HepG2 (cell line): Measurements from ENCODE around the gene SUSD3.

ENCODE experiments used
- CAMTA2 ChIP-seq: sonication (generic); formaldehyde crosslinking; IDR thresholded peaks from 2 replicates; pipeline ENCODE4 v1.4.0; 2020; ENCODE audit warnings: mild to moderate bottlenecking, missing genetic modification reagents, borderline replicate concordance
- EP300 ChIP-seq, 3 experiments: sonication (generic) in 1 of 3; formaldehyde crosslinking in 1 of 3; IDR thresholded peaks; 2 replicates each; pipeline versions ENCODE4 v1.5.1 to v1.6.1; 2011 to 2020; ENCODE audit warnings: low read depth in 2 of 3, low read length in 2 of 3, borderline replicate concordance in 1 of 3, improper control_type of control experiment in 1 of 3, mild to moderate bottlenecking in 1 of 3, missing genetic modification reagents in 1 of 3, moderate library complexity in 1 of 3
- EZH2 ChIP-seq: conservative IDR thresholded peaks from 2 replicates; pipeline ENCODE4 v1.6.1; 2012; ENCODE audit warnings: mild to moderate bottlenecking, low read depth, low read length, moderate library complexity
- NFE2 ChIP-seq: sonication (generic); formaldehyde crosslinking; IDR thresholded peaks from 2 replicates; pipeline ENCODE4 v1.4.0; 2020; ENCODE audit warnings: missing genetic modification reagents
- NR2C2 ChIP-seq: sonication (generic); formaldehyde crosslinking; IDR thresholded peaks from 2 replicates; pipeline ENCODE4 v1.4.0; 2020; ENCODE audit warnings: missing genetic modification reagents, mild to moderate bottlenecking, moderate library complexity, borderline replicate concordance
- SMAD1 ChIP-seq: sonication (generic); formaldehyde crosslinking; IDR thresholded peaks from 2 replicates; pipeline ENCODE4 v1.4.0; 2020; ENCODE audit warnings: missing genetic modification reagents, low read depth, mild to moderate bottlenecking, borderline replicate concordance
- SNRNP70 ChIP-seq: fragments of 200-400 bp; formaldehyde crosslinking; IDR thresholded peaks from 2 replicates; pipeline ENCODE4 v1.6.1; 2017; ENCODE audit warnings: mild to moderate bottlenecking, low read depth, low read length, moderate library complexity
- ZBTB49 ChIP-seq: sonication (generic); formaldehyde crosslinking; IDR thresholded peaks from 2 replicates; pipeline ENCODE4 v1.4.0; 2020; ENCODE audit warnings: missing genetic modification reagents, borderline replicate concordance
- ZBTB7A ChIP-seq: sonication (generic); formaldehyde crosslinking; IDR thresholded peaks from 2 replicates; pipeline ENCODE4 v1.8.0; 2022; ENCODE audit warnings: mild to moderate bottlenecking, missing genetic modification reagents
- ZHX1 ChIP-seq: sonication (generic); formaldehyde crosslinking; IDR thresholded peaks from 2 replicates; pipeline ENCODE4 v1.8.1; 2022; ENCODE audit warnings: low read depth, mild to moderate bottlenecking, missing genetic modification reagents
- ZNF10 ChIP-seq: sonication (generic); formaldehyde crosslinking; IDR thresholded peaks from 2 replicates; pipeline ENCODE4 v1.4.0; 2020; ENCODE audit warnings: mild to moderate bottlenecking, low read depth, missing genetic modification reagents, borderline replicate concordance
- ZNF367 ChIP-seq: sonication (generic); formaldehyde crosslinking; IDR thresholded peaks from 2 replicates; pipeline ENCODE4 v1.4.0; 2020; ENCODE audit warnings: missing genetic modification reagents, borderline replicate concordance
- TF ChIP-seq, protein P1 (sequence below): sonication (generic); formaldehyde crosslinking; IDR thresholded peaks from 2 replicates; pipeline ENCODE4 v1.4.0; 2020; ENCODE audit warnings: missing genetic modification reagents

DNA sequence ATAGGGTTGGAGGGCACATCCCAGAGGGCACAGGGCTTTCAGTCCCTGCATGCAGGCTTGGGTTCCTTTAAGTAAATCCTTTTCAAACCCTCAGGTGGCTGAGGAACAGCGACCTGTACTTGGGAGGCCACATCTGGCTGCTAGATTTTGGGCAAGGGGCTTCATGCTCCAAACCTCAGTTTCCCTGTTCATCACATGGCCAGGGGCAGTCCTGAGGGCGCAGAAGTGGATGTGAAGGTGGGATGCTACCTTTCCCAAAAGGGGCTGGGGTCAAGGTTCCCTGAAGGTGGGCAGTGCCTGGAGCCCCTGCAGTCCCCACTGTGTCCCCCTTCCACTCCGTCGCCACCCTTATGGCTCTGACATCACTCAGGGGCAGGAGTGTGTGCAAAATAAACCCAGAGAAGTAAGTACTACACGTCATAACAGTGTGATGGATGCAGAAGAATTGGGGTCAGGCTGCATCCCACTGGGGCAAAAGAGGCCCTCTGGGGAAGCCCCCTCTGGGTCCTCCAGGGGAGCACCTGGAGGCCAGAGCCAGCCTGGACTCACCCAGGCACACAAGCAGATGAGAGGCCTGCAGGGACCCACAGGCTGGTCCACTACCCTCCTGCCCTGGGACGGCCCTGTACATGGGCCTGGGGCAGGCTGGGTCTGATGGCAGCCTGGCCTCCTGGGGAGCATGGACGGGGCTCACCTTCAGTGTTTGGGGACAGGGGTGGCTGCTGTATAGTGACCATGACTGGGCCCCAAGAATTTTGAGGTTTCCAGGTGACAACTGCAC, 35.6 kb downstream of the SUSD3 start:
- TF ChIP-seq EP300 (IDR thresholded peaks at IDR 0.05; ENCODE audit: low read depth in 2 of 2, low read length in 2 of 2) (no peak), EP300 (CRISPR knock-in tag; IDR thresholded peaks at IDR 0.05; ENCODE audit: borderline replicate concordance) (no peak), CAMTA2 (CRISPR knock-in tag) (no peak), ZNF367 (CRISPR knock-in tag) (no peak), ZBTB49 (no peak), NFE2 (no peak), SNRNP70 (no peak), ZNF10 (CRISPR knock-in tag) (no peak), SMAD1 (CRISPR knock-in tag) (no peak), ZHX1 (CRISPR knock-in tag) (no peak), NR2C2 (CRISPR knock-in tag) (no peak), EZH2 (no peak), ZBTB7A (CRISPR knock-in tag) (no peak)
- TF ChIP-seq, protein P1, sequence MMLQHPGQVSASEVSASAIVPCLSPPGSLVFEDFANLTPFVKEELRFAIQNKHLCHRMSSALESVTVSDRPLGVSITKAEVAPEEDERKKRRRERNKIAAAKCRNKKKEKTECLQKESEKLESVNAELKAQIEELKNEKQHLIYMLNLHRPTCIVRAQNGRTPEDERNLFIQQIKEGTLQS, result no peak
